Esophagus squamous epithelium (tissue), 5 donors: Measurements from ENCODE around the gene KATNIP. TPM values are rescaled to one million over a fixed set of nuclear protein-coding genes. Genes with fewer than 3 reads are reported as not detected.

Experiments used
- DNase-seq: peaks from one replicate; lab custom pipeline; 2025; lab: John Stamatoyannopoulos, UW
- H3K27ac ChIP-seq, 4 donors: fragments of 200-600 bp; sonication (generic); one replicate each; pipeline ENCODE4 v1.5.1; 2016 to 2019; ENCODE audit warnings: mild to moderate bottlenecking in 1 of 4
- H3K27me3 ChIP-seq, 4 donors: fragments of 200-600 bp; sonication (generic); 1 replicate in 3 of 4; 2 replicates in 1 of 4; pipeline versions ENCODE4 v1.5.1 to v1.6.0; 2017 to 2021; ENCODE audit warnings: antibody characterized with exemption in 1 of 4
- H3K36me3 ChIP-seq, 3 donors: fragments of 200-600 bp; sonication (generic); one replicate each; pipeline ENCODE4 v1.5.1; 2016 to 2019
- H3K4me1 ChIP-seq, 3 donors: fragments of 200-600 bp; sonication (generic); one replicate each; pipeline ENCODE4 v1.5.1; 2017 to 2019
- H3K4me3 ChIP-seq, 4 donors: fragments of 200-600 bp; sonication (generic); 1 replicate in 3 of 4; 2 replicates in 1 of 4; pipeline ENCODE4 v1.5.1; 2016 to 2019; ENCODE audit warnings: mild to moderate bottlenecking in 2 of 4, moderate library complexity in 1 of 4
- H3K9me3 ChIP-seq, 3 donors: fragments of 200-600 bp; sonication (generic); one replicate each; pipeline ENCODE4 v1.5.1; 2016 to 2019
- CTCF ChIP-seq, 6 experiments: fragments of 450-650 bp in 4 of 6; fragments of 200-600 bp in 2 of 6; sonication (generic) in 2 of 6; IDR thresholded peaks; one replicate each; pipeline ENCODE4 v1.5.1; 2016 to 2019; ENCODE audit warnings: antibody characterized with exemption in 6 of 6, mild to moderate bottlenecking in 4 of 6, moderate library complexity in 4 of 6
- POLR2A ChIP-seq, 4 donors: fragments of 450-650 bp; IDR thresholded peaks; one replicate each; pipeline ENCODE4 v1.6.1; 2017; ENCODE audit warnings: antibody characterized with exemption in 4 of 4, mild to moderate bottlenecking in 4 of 4, moderate library complexity in 3 of 4
- WGBS, 2 donors: methylation state at CpG; one replicate each; pipeline ENCODE4 v1.1.5; 2018; 5-methylcytosine and 5-hydroxymethylcytosine counted together
- intact Hi-C: fragments of 100-400 bp; cut with DNase I; formaldehyde crosslinking; loops from one replicate; pipeline ENCODE4 v1.15.0; 2022
- total RNA-seq, 4 donors: library from RNA; depleted of rRNA; stranded (reverse); fragments of >200 nt; gene quantifications; one replicate each; pipeline ENCODE4 v1.1.0, GENCODE V29; 2016
- donor health status: DM: yes; HTN: yes; CAD: no.

KATNIP gene
- total RNA-seq, 4 donors from 2014 or later: 17.5 to 32.2 (median 25.5) TPM

GRCh38 chr16:27551036-27551435, 1.1 kb downstream of the KATNIP start:
- H3K27ac ChIP-seq: peak overlapping the region in 2 of 4 donors; percentile 0 to 88
- WGBS, 2 donors: 29 to 30% methylated on average over 1 of the region's 1 CpG
- TF ChIP-seq POLR2A (IDR thresholded peaks at IDR 0.05) (no peak), CTCF (IDR thresholded peaks at IDR 0.05) (no peak)
- H3K36me3 ChIP-seq: no peaks in the 10 kb centered on the region
- H3K4me1 ChIP-seq: peaks cover 20 to 46% (median 39%) of the 10 kb centered on the region in 3 donors
- no peaks in the 10 kb centered on the region for H3K27me3 ChIP-seq
- intact Hi-C loops: no loop called here
- no peak for DNase-seq
- H3K9me3 ChIP-seq: no peaks in the 10 kb centered on the region
- peak overlapping the region in 1 of 4 donors; percentile 94 for H3K4me3 ChIP-seq

GRCh38 chr16:27556471-27556870, 6.5 kb downstream of the KATNIP start:
- no peak for TF ChIP-seq POLR2A (IDR thresholded peaks at IDR 0.05)

GRCh38 chr16:27558434-27558833, 8.5 kb downstream of the KATNIP start:
- intact Hi-C loops: no loop called here
- WGBS, 2 donors: 83 to 89% methylated on average over 3 of the region's 3 CpGs
- H3K4me3 ChIP-seq: no peak overlapping the region

More at GRCh38 chr16:27556471-27556870, 6.5 kb downstream of the KATNIP start:
- H3K27ac ChIP-seq: no peak overlapping the region
- WGBS, 2 donors: 86 to 88% methylated on average over 1 of the region's 1 CpG
- DNase-seq: no peak
- H3K9me3 ChIP-seq: no peaks in the 10 kb centered on the region
- peaks cover 0 to 13% (median 0%) of the 10 kb centered on the region in 3 donors for H3K4me1 ChIP-seq
- intact Hi-C loops: no loop called here
- H3K36me3 ChIP-seq: peaks cover 0 to 13% (median 0%) of the 10 kb centered on the region in 3 donors
- no peak overlapping the region for H3K4me3 ChIP-seq
- no peaks in the 10 kb centered on the region for H3K27me3 ChIP-seq

GRCh38 chr16:27558932-27559331, 9.0 kb downstream of the KATNIP start:
- intact Hi-C loops: no loop called here

More at GRCh38 chr16:27558434-27558833, 8.5 kb downstream of the KATNIP start:
- Histone ChIP-seq H3K36me3 (peaks cover 0 to 13% (median 0%) of the 10 kb centered on the region in 3 donors), H3K4me1 (peaks cover 0 to 14% (median 0%) of the 10 kb centered on the region in 3 donors), H3K27ac (no peak overlapping the region), H3K27me3 (no peaks in the 10 kb centered on the region), H3K9me3 (no peaks in the 10 kb centered on the region)
- TF ChIP-seq POLR2A (IDR thresholded peaks at IDR 0.05) (no peak), CTCF (IDR thresholded peaks at IDR 0.05) (no peak)
- DNase-seq: no peak

GRCh38 chr16:27561216-27561615, 11.3 kb downstream of the KATNIP start:
- no peak for DNase-seq
- intact Hi-C loops: no loop called here
- Histone ChIP-seq H3K9me3 (no peaks in the 10 kb centered on the region), H3K27me3 (no peaks in the 10 kb centered on the region), H3K4me3 (no peak overlapping the region), H3K4me1 (peaks cover 0 to 14% (median 0%) of the 10 kb centered on the region in 3 donors), H3K36me3 (peaks cover 0 to 13% (median 0%) of the 10 kb centered on the region in 3 donors), H3K27ac (no peak overlapping the region)
- no peak for TF ChIP-seq CTCF (IDR thresholded peaks at IDR 0.05)
- no peak for TF ChIP-seq POLR2A (IDR thresholded peaks at IDR 0.05)
- WGBS, 2 donors: 90 to 94% methylated on average over 6 to 7 of the region's 8 CpGs

More at GRCh38 chr16:27558932-27559331, 9.0 kb downstream of the KATNIP start:
- H3K4me3 ChIP-seq: no peak overlapping the region
- H3K27ac ChIP-seq: no peak overlapping the region
- 73 to 80% methylated on average over 1 of the region's 1 CpG for WGBS, 2 donors
- peaks cover 0 to 14% (median 0%) of the 10 kb centered on the region in 3 donors for H3K4me1 ChIP-seq
- peaks cover 0 to 13% (median 0%) of the 10 kb centered on the region in 3 donors for H3K36me3 ChIP-seq
- H3K9me3 ChIP-seq: no peaks in the 10 kb centered on the region
- H3K27me3 ChIP-seq: no peaks in the 10 kb centered on the region
- no peak for DNase-seq
- no peak for TF ChIP-seq POLR2A (IDR thresholded peaks at IDR 0.05)
- no peak for TF ChIP-seq CTCF (IDR thresholded peaks at IDR 0.05)
